HG03139 (cell line): ENCODE data around the gene FLNA.
"Not testable (repeated sequence)": the region's sequence is repeated elsewhere in the genome, so short reads cannot be mapped to it uniquely, and the experiment has no call there.

ENCODE experiments used
- ATAC-seq: cut with Tn5 transposase; IDR thresholded peaks from one replicate; pipeline ENCODE4 v1.9.1; 2021; ENCODE audit not compliant: unreplicated experiment

The FLNA gene, protein sequence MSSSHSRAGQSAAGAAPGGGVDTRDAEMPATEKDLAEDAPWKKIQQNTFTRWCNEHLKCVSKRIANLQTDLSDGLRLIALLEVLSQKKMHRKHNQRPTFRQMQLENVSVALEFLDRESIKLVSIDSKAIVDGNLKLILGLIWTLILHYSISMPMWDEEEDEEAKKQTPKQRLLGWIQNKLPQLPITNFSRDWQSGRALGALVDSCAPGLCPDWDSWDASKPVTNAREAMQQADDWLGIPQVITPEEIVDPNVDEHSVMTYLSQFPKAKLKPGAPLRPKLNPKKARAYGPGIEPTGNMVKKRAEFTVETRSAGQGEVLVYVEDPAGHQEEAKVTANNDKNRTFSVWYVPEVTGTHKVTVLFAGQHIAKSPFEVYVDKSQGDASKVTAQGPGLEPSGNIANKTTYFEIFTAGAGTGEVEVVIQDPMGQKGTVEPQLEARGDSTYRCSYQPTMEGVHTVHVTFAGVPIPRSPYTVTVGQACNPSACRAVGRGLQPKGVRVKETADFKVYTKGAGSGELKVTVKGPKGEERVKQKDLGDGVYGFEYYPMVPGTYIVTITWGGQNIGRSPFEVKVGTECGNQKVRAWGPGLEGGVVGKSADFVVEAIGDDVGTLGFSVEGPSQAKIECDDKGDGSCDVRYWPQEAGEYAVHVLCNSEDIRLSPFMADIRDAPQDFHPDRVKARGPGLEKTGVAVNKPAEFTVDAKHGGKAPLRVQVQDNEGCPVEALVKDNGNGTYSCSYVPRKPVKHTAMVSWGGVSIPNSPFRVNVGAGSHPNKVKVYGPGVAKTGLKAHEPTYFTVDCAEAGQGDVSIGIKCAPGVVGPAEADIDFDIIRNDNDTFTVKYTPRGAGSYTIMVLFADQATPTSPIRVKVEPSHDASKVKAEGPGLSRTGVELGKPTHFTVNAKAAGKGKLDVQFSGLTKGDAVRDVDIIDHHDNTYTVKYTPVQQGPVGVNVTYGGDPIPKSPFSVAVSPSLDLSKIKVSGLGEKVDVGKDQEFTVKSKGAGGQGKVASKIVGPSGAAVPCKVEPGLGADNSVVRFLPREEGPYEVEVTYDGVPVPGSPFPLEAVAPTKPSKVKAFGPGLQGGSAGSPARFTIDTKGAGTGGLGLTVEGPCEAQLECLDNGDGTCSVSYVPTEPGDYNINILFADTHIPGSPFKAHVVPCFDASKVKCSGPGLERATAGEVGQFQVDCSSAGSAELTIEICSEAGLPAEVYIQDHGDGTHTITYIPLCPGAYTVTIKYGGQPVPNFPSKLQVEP (N-terminal part only)

DNA sequence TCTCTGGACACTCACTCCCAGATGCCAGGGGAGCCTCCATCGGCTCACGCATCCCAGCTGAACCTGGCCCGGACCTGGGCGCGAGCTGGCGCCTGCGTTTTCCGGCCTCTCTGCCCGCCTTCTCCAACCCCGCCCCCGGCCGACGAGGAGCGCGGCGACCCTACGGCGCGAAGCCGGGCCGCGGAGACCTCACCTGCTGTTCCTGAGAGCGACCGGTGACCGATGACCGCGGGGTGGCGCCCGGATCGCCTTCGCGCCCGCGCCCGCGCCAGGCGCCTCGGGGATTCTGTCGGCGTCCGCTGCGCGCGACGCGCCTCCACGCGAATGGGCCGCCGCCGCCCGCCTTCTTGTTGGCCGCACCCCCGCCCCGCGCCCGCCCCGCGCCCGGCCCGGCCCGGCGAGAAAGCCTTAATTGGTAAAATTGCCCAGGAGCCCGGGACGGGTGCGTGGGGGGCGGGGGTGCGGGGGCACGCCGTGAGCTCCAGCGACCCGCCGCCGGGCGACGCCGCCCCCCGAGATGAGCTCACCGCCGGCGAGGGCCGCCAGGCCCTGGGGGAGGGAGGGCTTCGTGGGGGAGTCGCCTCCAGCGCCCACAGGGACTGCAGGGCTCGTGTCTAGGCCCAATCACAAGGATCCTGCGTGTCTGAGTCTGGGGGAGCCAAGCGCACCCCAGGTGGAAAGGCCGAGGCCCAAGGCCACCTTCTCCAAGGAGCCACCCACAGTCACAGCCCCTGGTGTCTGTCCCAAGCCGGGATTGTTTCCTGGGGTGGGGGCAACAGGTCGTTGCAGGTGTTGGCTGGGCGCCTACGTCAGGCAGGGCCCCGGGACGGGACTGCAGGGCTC lies at the start of gene FLNA:
TSS of gene FLNA (minus strand) at position 322 of the 843 bp plus-strand sequence. CDS start 3,389 bp downstream, outside the sequence.
- no peak for ATAC-seq

GRCh38 chrX:154420402-154420756 lies 45.9 kb upstream of the FLNA start:
- ATAC-seq: no peak

DNA sequence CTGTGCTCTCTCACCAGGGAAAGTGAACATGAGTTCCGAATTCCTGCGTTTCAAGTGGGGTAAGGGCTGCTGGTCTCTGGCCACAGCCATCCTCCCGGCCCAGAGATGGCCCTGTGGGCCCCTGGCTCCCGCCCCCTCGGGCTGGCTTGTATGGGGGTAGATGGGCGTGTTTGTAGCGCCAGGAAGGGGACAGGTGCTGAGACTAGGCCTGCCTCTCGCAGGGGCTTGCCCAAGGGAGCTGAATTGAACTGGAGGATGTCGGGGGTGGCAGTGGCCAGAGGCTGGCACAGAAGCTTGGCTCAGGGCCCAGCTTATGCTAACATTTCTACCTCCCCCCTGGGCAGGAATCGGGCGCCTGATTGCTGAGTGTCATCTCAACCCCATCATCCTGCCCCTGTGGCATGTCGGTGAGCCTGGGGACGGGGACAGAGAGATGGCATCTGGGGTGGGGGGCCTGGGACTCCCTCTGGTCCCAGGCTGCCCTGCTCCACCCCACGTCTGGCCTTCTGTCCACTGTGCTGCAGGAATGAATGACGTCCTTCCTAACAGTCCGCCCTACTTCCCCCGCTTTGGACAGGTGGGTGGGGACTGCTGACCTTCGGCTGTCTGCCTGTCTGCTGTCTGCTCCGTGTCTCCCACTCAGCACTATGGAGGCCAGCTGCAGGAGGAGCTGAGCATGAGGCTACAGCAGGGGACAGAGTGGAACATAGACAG lies 45.4 kb upstream of the FLNA start:
- no peak for ATAC-seq

- no peak for ATAC-seq
These were observed 44.8 kb upstream of the FLNA start for GRCh38 chrX:154419189-154419588.

DNA sequence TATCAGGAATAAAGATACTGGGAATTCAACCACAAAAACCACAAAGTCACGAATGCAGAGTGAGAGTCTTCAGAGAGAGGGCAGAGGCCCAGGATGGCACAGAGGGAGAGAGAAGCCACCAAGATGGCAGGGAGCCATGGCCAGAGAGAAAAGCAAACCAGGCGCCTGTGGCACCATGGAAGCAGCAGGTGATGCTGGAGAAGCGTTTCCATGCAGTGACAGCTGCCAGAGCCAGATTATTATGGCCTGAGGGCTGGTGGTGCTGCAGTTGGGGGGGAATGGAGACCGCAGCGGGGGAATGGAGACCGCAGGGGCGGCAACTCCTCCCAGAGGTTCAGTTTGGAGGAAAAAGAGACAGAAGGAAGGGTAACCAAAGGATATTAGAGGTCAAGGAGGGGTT lies 42.7 kb upstream of the FLNA start:
- ATAC-seq: no peak

- no peak for ATAC-seq
These were observed 38.7 kb upstream of the FLNA start for GRCh38 chrX:154413142-154413541.

- ATAC-seq: no peak
These were observed 38.0 kb upstream of the FLNA start for GRCh38 chrX:154412468-154412867.

GRCh38 chrX:154411981-154412340 lies 37.5 kb upstream of the FLNA start:
- ATAC-seq: no peak

DNA sequence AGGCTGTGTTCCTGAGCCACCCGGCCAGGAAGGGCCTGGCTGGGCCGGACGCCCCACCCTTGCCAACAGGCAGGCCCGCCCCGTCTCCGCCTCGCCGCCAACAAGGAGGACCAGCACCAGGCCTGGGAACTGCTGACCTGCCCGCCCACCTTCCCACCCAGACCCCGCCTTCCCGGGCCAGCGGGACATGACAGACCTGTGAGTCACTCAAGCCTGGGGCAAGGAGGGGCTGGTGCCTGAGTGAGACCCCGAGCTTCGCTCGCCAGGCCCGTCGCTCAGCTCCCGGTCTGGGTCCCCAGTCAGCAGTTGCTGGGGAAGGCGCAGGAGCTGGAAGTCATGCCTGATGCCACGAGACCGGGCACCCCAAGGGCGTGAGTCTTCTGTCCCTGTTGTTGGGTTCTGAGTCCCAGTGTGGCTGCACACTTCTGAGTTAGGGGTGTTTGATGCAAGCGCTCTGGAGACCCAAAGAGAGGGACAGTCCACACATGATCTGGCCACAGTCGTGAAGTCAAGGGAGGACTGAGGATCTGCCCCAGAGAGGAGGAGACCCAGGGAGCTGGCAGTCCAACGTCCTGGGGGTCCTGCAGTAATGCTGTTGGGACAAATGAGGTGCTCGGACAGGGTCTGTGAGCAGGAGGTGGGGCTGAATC lies 34.9 kb upstream of the FLNA start, which contains the start of gene DNASE1L1:
TSS of gene DNASE1L1 (minus strand) at position 33 of the 650 bp plus-strand sequence. CDS start 3,686 bp downstream, outside the sequence.
- ATAC-seq: no peak

DNA sequence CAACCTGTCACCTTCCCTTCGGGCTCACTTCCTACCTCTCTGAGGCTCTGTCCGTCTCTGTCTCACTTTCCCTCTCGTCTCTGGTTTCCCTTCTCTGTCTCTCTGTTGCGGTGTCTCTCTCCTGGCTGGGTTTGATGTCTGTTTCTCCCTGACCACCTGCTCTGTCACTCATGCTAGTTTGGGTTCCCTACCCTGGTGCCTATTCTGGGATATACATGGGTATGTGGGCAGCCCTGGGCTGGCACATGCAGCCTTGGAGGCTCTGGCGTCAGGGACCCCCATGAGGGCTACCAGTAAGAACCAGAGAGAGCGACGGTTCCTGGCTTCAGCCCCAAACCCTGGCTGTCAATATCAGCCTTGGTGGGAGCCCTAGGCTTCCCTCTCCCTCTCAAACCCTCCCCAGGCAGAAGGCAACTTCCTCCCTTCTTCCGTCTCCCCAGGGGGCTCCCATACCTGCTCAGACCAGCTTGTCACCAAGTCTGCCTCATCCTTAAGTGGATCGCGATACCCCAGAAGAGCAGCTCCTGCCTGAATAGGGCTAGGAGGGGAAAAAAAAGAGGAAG lies 34.3 kb upstream of the FLNA start:
- no peak for ATAC-seq

DNA sequence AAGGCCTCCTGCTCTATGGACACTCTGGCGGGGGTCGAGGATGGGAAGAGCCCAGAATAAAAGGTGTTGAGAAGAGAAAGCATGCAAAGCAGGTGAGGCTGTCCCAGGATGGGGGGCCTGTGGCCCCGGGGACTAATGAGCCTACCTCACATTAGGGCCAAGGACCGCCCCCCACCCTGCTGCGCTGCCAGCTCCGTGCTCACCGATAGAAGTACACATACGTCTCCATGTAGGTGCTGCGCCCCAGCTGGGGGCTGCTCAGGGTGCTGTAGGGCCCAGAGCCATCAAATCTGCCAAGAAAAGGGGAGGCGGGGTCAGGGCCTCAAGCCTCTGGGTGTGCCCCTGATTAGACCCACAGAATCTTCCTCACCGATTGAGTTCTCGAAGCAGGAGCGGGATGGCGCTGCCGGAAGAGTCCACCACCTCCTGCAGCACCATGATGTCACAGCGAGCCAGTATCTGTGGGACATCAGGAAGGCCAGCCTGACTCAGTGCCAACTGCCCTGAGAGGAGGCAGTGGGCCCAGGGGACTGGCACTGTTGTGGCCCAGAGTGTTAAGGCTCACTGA lies 30.3 kb upstream of the FLNA start:
- no peak for ATAC-seq

- ATAC-seq: no peak
These were observed 29.4 kb upstream of the FLNA start for GRCh38 chrX:154403858-154404257.

DNA sequence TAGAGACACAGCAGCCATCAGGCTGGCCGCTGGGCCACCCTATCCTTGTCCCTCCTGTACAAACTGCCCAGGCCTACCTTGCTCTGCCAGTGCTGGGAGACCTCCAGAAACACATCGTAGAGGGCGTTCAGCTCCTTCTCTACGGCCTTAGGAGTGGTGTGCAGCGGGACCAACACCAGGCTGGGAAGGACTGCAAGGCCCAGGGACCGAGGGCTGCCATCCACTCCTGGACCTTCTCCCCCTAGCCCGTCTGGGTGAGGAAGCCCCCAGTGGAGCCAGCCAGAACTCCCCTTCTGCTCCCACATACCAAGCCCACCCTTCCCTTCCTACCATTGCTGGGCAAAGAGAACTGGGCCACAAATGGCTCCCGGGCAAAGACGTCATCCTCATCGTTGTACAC lies 28.8 kb upstream of the FLNA start:
- no peak for ATAC-seq

- ATAC-seq: no peak
These were observed 28.2 kb upstream of the FLNA start for GRCh38 chrX:154402622-154403127.

GRCh38 chrX:154401918-154402621 lies 27.6 kb upstream of the FLNA start:
- no peak for ATAC-seq

GRCh38 chrX:154401045-154401799 lies 26.8 kb upstream of the FLNA start:
- no peak for ATAC-seq

- not testable (repeated sequence) for ATAC-seq
These were observed 26.0 kb upstream of the FLNA start for GRCh38 chrX:154400369-154400817.
